Gastrocnemius medialis (tissue), 4 donors: ENCODE results near the gene L3MBTL2. TPM values are rescaled to one million over a fixed set of nuclear protein-coding genes. Genes with fewer than 3 reads are reported as not detected.

Experiments used
- ATAC-seq, 2 donors: fragments of 150-250 bp; one replicate each; pipeline ENCODE4 v1.9.1; 2016
- DNase-seq, 2 donors: peaks; one replicate each; pipeline ENCODE4 v3.0.0-alpha.2; 2019
- H3K27ac ChIP-seq, 4 donors: fragments of 200-600 bp; sonication (generic); 1 replicate in 1 of 4; 2 replicates in 3 of 4; pipeline ENCODE4 v1.5.1; 2016 to 2018; ENCODE audit warnings: mild to moderate bottlenecking in 2 of 4, moderate library complexity in 1 of 4
- H3K27me3 ChIP-seq, 3 donors: fragments of 200-600 bp; sonication (generic) in 2 of 3; 1 replicate in 1 of 3; 2 replicates in 2 of 3; pipeline versions ENCODE4 v1.5.1 to v1.6.0; 2016 to 2019; ENCODE audit warnings: mild to moderate bottlenecking in 1 of 3, moderate library complexity in 1 of 3
- H3K36me3 ChIP-seq, 2 donors: fragments of 200-600 bp; sonication (generic) in 1 of 2; one replicate each; pipeline ENCODE4 v1.5.1; 2017 to 2018
- H3K4me1 ChIP-seq, 2 donors: fragments of 200-600 bp; sonication (generic) in 1 of 2; one replicate each; pipeline ENCODE4 v1.5.1; 2016 to 2017; ENCODE audit warnings: mild to moderate bottlenecking in 2 of 2
- H3K4me3 ChIP-seq, 4 donors: fragments of 200-600 bp; sonication (generic) in 3 of 4; 1 replicate in 1 of 4; 2 replicates in 3 of 4; pipeline ENCODE4 v1.5.1; 2016 to 2019; ENCODE audit warnings: mild to moderate bottlenecking in 2 of 4
- H3K9me3 ChIP-seq, 3 donors: fragments of 200-600 bp; sonication (generic) in 2 of 3; 1 replicate in 1 of 3; 2 replicates in 2 of 3; pipeline ENCODE4 v1.5.1; 2016 to 2019
- CTCF ChIP-seq, 5 experiments: fragments of 450-650 bp in 3 of 5; fragments of 200-600 bp in 2 of 5; sonication (generic) in 2 of 5; IDR thresholded peaks in 4 of 5; conservative IDR thresholded peaks in 1 of 5; 1 replicate in 4 of 5; 2 replicates in 1 of 5; pipeline ENCODE4 v1.5.1; 2016 to 2019; ENCODE audit warnings: antibody characterized with exemption in 5 of 5, mild to moderate bottlenecking in 3 of 5, moderate library complexity in 3 of 5
- POLR2A ChIP-seq, 2 donors: fragments of 450-650 bp; IDR thresholded peaks; one replicate each; pipeline ENCODE4 v1.6.1; 2017; ENCODE audit warnings: antibody characterized with exemption in 2 of 2, mild to moderate bottlenecking in 2 of 2, moderate library complexity in 2 of 2
- in situ Hi-C, 4 donors: fragments of 200-750 bp; cut with MboI; loops; one replicate each; pipeline versions ENCODE4 v1.15.0 to v1.8.0; 2017; ENCODE audit warnings: low sequenced_read_pairs in 4 of 4
- intact Hi-C: fragments of 100-400 bp; cut with DNase I; formaldehyde crosslinking; loops from one replicate; pipeline ENCODE4 v1.15.1; 2023; ENCODE audit warnings: low total_unique reads
- total RNA-seq, 4 donors: library from RNA; depleted of rRNA; stranded (reverse); fragments of >200 nt; gene quantifications; one replicate each; pipeline versions ENCODE4 v1.1.0 to v1.2.3, GENCODE V29; 2016

Gene L3MBTL2
- total RNA-seq, result 10 to 100 TPM in 3 of 4 donors, 1 to 10 TPM in 1; 4.8 to 14.4 (median 12.4) TPM

GRCh38 chr22:41204992-41205900 is at the start of gene L3MBTL2:
Gene L3MBTL2, plus strand, starts transcription at chr22:41205312. Its CDS starts 51 bp downstream, at chr22:41205363.
- ATAC-seq (peak; percentile 99 to 100), DNase-seq (peak; percentile 95 to 97)
- intact Hi-C loops (loop anchor here (1.0 to 2.0 kb wide), 4 partner anchors 8 to 254 kb away; partner anchors contain the start of genes RANGAP1 and RBX1), in situ Hi-C loops (loop anchor here in 1 of 4 donors (10.0 kb wide), 1 partner anchor 100 kb away; the partner anchor contains the start of gene ZC3H7B)
- H3K4me1 ChIP-seq, result peaks cover 6 to 10% of the 10 kb centered on the region in 2 donors
- TF ChIP-seq POLR2A (IDR thresholded peaks at IDR 0.05), result peak in 1 of 2 donors; percentile 43
- no peak for TF ChIP-seq CTCF (IDR thresholded peaks at IDR 0.05 in 4 of 5, conservative IDR thresholded peaks at IDR 0.05 in 1 of 5)
- H3K4me3 ChIP-seq, result peak within 1 kb of the TSS; percentile 62 to 97 (median 82)
- no peaks in the 10 kb centered on the region for H3K9me3 ChIP-seq
- H3K27me3 ChIP-seq, result no peaks in the 10 kb centered on the region
- peaks cover 0 to 14% of the 10 kb centered on the region in 2 donors for H3K36me3 ChIP-seq
- peak within 1 kb of the TSS; percentile 83 to 93 (median 90) for H3K27ac ChIP-seq

GRCh38 chr22:41157083-41157482 is 48.0 kb upstream of the L3MBTL2 start:
- H3K27ac ChIP-seq, result no peak overlapping the region
- in situ Hi-C loops, result no loop called here
- intact Hi-C loops, result no loop called here
- no peaks in the 10 kb centered on the region for H3K27me3 ChIP-seq
- peaks cover 9 to 100% of the 10 kb centered on the region in 2 donors for H3K36me3 ChIP-seq
- H3K4me3 ChIP-seq, result no peak overlapping the region
- H3K9me3 ChIP-seq, result no peaks in the 10 kb centered on the region
- ATAC-seq (no peak), DNase-seq (no peak)
- TF ChIP-seq POLR2A (IDR thresholded peaks at IDR 0.05) (no peak), CTCF (IDR thresholded peaks at IDR 0.05 in 4 of 5, conservative IDR thresholded peaks at IDR 0.05 in 1 of 5) (no peak)
- no peaks in the 10 kb centered on the region for H3K4me1 ChIP-seq

- no peak for DNase-seq
- in situ Hi-C loops (no loop called here), intact Hi-C loops (no loop called here)
Measured at GRCh38 chr22:41169157-41169556, 36.0 kb upstream of the L3MBTL2 start.

GRCh38 chr22:41171996-41172395 is 33.1 kb upstream of the L3MBTL2 start:
- ATAC-seq, result no peak
- in situ Hi-C loops, result no loop called here

More at GRCh38 chr22:41169157-41169556, 36.0 kb upstream of the L3MBTL2 start:
- no peaks in the 10 kb centered on the region for H3K9me3 ChIP-seq
- H3K27me3 ChIP-seq, result no peaks in the 10 kb centered on the region
- H3K4me3 ChIP-seq, result no peak overlapping the region
- H3K36me3 ChIP-seq, result peaks cover 6 to 97% of the 10 kb centered on the region in 2 donors
- TF ChIP-seq CTCF (IDR thresholded peaks at IDR 0.05 in 4 of 5, conservative IDR thresholded peaks at IDR 0.05 in 1 of 5) (no peak), POLR2A (IDR thresholded peaks at IDR 0.05) (no peak)
- no peaks in the 10 kb centered on the region for H3K4me1 ChIP-seq
- ATAC-seq, result no peak
- H3K27ac ChIP-seq, result no peak overlapping the region

More at GRCh38 chr22:41171996-41172395, 33.1 kb upstream of the L3MBTL2 start:
- H3K27ac ChIP-seq, result no peak overlapping the region
- no peaks in the 10 kb centered on the region for H3K27me3 ChIP-seq
- peaks cover 2 to 3% of the 10 kb centered on the region in 2 donors for H3K4me1 ChIP-seq
- H3K4me3 ChIP-seq, result no peak overlapping the region
- DNase-seq, result no peak
- no peaks in the 10 kb centered on the region for H3K9me3 ChIP-seq
- TF ChIP-seq CTCF (IDR thresholded peaks at IDR 0.05 in 4 of 5, conservative IDR thresholded peaks at IDR 0.05 in 1 of 5) (no peak), POLR2A (IDR thresholded peaks at IDR 0.05) (no peak)
- intact Hi-C loops, result no loop called here
- H3K36me3 ChIP-seq, result peaks cover 6 to 95% of the 10 kb centered on the region in 2 donors
